K562 (cell line): ENCODE data around the gene NMT1. TPM values are rescaled to one million over a fixed set of nuclear protein-coding genes. Genes with fewer than 3 reads are reported as not detected.

Source experiments
- HNRNPLL ChIP-seq: fragments of 200-400 bp; formaldehyde crosslinking; IDR thresholded peaks from 2 replicates; pipeline ENCODE4 v1.6.1; 2017; ENCODE audit warnings: low read length, low read depth, mild to moderate bottlenecking; ENCODE audit not compliant: poor library complexity, severe bottlenecking
- IRF2 ChIP-seq: sonication (generic); formaldehyde crosslinking; IDR thresholded peaks from 2 replicates; pipeline ENCODE4 v1.8.1; 2022; ENCODE audit warnings: mild to moderate bottlenecking, missing genetic modification reagents
- LEF1 ChIP-seq: fragments of 450-650 bp; IDR thresholded peaks from 2 replicates; pipeline ENCODE4 v1.6.1; 2016; ENCODE audit warnings: mild to moderate bottlenecking
- PBX2 ChIP-seq, 2 experiments: IDR thresholded peaks in 1 of 2; conservative IDR thresholded peaks in 1 of 2; 2 replicates each; pipeline ENCODE4 v1.6.1; 2016; ENCODE audit warnings: low read depth in 2 of 2, mild to moderate bottlenecking in 1 of 2, missing compliant biosample characterization in 1 of 2, missing genetic modification characterization in 1 of 2, moderate library complexity in 1 of 2
- SNRNP70 ChIP-seq: fragments of 200-400 bp; formaldehyde crosslinking; optimal IDR thresholded peaks from 2 replicates; pipeline ENCODE3; 2017; ENCODE audit warnings: low read depth, low read length
- TAF1 ChIP-seq: IDR thresholded peaks from 2 replicates; pipeline ENCODE4 v1.6.1; 2011; ENCODE audit warnings: mild to moderate bottlenecking, low read length, moderate library complexity; ENCODE audit not compliant: insufficient read depth, control insufficient read depth, severe bottlenecking; ENCODE audit errors: extremely low read depth
- THAP7 ChIP-seq: fragments of 250-450 bp; sonication (Bioruptor Pico); IDR thresholded peaks from 2 replicates; pipeline ENCODE4 v1.5.0; 2021
- TOE1 ChIP-seq, 2 experiments: fragments of 450-650 bp in 1 of 2; sonication (generic) in 1 of 2; formaldehyde crosslinking in 1 of 2; IDR thresholded peaks; 2 replicates each; pipeline versions ENCODE4 v1.7.1 to v1.8.0; 2016 to 2022; ENCODE audit warnings: borderline replicate concordance in 2 of 2, mild to moderate bottlenecking in 2 of 2, antibody characterized with exemption in 1 of 2, inconsistent platforms in 1 of 2, low read depth in 1 of 2, missing genetic modification reagents in 1 of 2, moderate library complexity in 1 of 2
- ZBTB1 ChIP-seq: sonication (generic); formaldehyde crosslinking; IDR thresholded peaks from 2 replicates; pipeline ENCODE4 v1.8.1; 2023; ENCODE audit warnings: missing genetic modification reagents, low read depth, mild to moderate bottlenecking, borderline replicate concordance
- ZBTB33 ChIP-seq: sonication (generic); formaldehyde crosslinking; IDR thresholded peaks from 2 replicates; pipeline ENCODE4 v1.8.1; 2023; ENCODE audit warnings: mild to moderate bottlenecking, missing genetic modification reagents
- ZKSCAN1 ChIP-seq: fragments of 150-350 bp; IDR thresholded peaks from 2 replicates; pipeline ENCODE4 v1.6.1; 2016; ENCODE audit warnings: low read depth, low read length
- ZNF24 ChIP-seq: fragments of 450-650 bp; IDR thresholded peaks from 2 replicates; pipeline ENCODE4 v1.6.1; 2016
- ZNF592 ChIP-seq: fragments of 450-650 bp; IDR thresholded peaks from 2 replicates; pipeline ENCODE4 v1.6.1; 2017; ENCODE audit warnings: antibody characterized with exemption, mild to moderate bottlenecking
- ZNF740 ChIP-seq, 3 experiments: fragments of 200-800 bp in 1 of 3; sonication (Bioruptor generic) in 1 of 3; sonication (generic) in 1 of 3; formaldehyde crosslinking in 1 of 3; IDR thresholded peaks; 2 replicates each; pipeline versions ENCODE4 v1.6.1 to v1.8.0; 2016 to 2022; ENCODE audit warnings: mild to moderate bottlenecking in 2 of 3, missing compliant biosample characterization in 2 of 3, missing genetic modification characterization in 2 of 3, missing genetic modification reagents in 1 of 3
- polyA plus RNA-seq, 8 experiments: library from polyadenylated mRNA; depleted of rRNA in 4 of 8; stranded (reverse) in 5 of 8; unstranded in 3 of 8; fragments of >200 nt; fragmentation: Nextera tagmentation in 2 of 8; fragmentation: Illumina TruSeq in 1 of 8; extraction: Ambion mirVana in 2 of 8; extraction: Trizol in 1 of 8; gene quantifications; 2 replicates each; pipeline versions ENCODE4 v1.2.1 to v1.2.3, GENCODE V29; 2011 to 2014; ENCODE audit warnings: inconsistent platforms in 1 of 8, missing spikeins in 1 of 8
- total RNA-seq, 7 experiments: library from RNA; depleted of rRNA in 6 of 7; stranded (reverse); fragments of >200 nt in 6 of 7; fragmentation: Illumina TruSeq in 2 of 7; extraction: Trizol in 2 of 7; gene quantifications; 2 replicates each; pipeline versions ENCODE4 v1.2.1 to v1.2.3, GENCODE V29; 2011 to 2021; ENCODE audit warnings: low replicate concordance in 1 of 7

NMT1 gene
- total and polyA plus RNA-seq, 9 of the 15 experiments (the other 6 are each of a cell fraction or from before 2014, with no cell fraction given) = 86.7 to 569 (median 213) TPM

- TF ChIP-seq TAF1 (peak; percentile 72), TOE1 (IDR thresholded peaks at IDR 0.05; ENCODE audit: borderline replicate concordance) (peak; percentile 95), TOE1 (CRISPR knock-in tag; IDR thresholded peaks at IDR 0.05; ENCODE audit: borderline replicate concordance, low read depth) (no peak; the same call in 1 of the 2 replicates), ZNF740 (CRISPR knock-in tag; IDR thresholded peaks at IDR 0.05) (0 out of 2 replicates have a peak, but pooled peaks have one; percentile 29), ZNF740 (tag; IDR thresholded peaks at IDR 0.05) (no peak), ZBTB33 (CRISPR knock-in tag) (no peak), THAP7 (CRISPR knock-in tag) (no peak), ZNF24 (no peak; the same call in 1 of the 2 replicates), IRF2 (CRISPR knock-in tag) (no peak), ZKSCAN1 (no peak), HNRNPLL (no peak), LEF1 (peak; percentile 87), PBX2 (CRISPR knock-in tag; IDR thresholded peaks at IDR 0.05; ENCODE audit: low read depth) (no peak), PBX2 (tag; conservative IDR thresholded peaks at IDR 0.05; ENCODE audit: low read depth) (peak; percentile 74), ZNF592 (no peak), SNRNP70 (no peak), ZBTB1 (CRISPR knock-in tag) (no peak)
Measured at GRCh38 chr17:45147581-45148182, 86.6 kb downstream of the NMT1 start (continued).
